ENCODE results near the gene PSME3. TPM values are rescaled to one million over a fixed set of nuclear protein-coding genes. Genes with fewer than 3 reads are reported as not detected.
A peak's percentile ranks its signal among the peaks of the same experiment; 100 is the strongest.

Gene PSME3, protein sequence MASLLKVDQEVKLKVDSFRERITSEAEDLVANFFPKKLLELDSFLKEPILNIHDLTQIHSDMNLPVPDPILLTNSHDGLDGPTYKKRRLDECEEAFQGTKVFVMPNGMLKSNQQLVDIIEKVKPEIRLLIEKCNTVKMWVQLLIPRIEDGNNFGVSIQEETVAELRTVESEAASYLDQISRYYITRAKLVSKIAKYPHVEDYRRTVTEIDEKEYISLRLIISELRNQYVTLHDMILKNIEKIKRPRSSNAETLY
- total RNA-seq (10 to 100 TPM; 25.0 to 46.7 TPM), polyA plus RNA-seq (10 to 100 TPM; 33.0 to 55.3 TPM)

DNA sequence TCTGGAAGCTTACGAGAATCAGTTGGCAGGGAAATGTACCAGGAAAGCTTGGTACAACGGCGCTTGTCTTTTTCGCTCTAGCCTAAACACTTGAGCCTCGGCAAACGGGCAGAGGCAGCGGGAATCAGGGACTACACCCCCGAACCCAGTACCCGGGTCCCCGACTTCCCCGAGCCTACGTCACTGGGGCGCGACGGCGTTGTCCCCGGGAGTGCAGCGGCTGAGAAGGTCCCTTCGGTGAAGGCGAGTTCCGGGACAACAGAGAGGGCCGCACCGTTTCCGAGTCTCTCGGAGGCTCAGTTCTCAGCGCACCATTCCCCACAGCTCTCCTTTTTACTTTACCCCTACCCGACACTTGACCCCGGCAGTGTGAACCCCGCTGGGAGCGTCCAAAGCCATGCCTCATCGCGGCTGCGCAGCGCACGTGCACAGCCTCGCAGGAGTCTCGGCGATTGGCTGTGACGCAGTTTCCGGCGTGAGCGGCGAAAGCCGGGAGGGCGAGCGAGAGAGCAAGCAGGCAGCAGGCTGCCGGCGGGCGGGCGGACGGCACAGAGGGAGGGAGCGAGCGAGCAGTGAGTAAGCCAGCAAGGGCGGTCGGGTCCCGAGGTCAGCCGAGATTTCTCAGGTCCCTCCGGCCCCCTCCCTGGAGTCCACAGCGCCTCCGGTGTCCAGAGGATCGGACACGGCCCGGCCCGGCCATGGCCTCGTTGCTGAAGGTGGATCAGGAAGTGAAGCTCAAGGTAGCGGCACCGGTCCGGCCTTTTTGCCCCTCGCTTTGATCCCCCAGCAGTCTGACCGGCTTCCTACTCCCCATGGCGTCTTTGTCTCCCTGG lies at the start of gene PSME3:
Gene PSME3, plus strand, starts transcription at position 464 of the 833 bp plus-strand sequence. Its CDS starts 235 bp downstream, at position 699.
- under 1% methylated on average over 71 of the region's 71 CpGs for WGBS
- peak; percentile 90 for DNase-seq (ENCODE audit: low spot score)
- Histone ChIP-seq H3K4me1 (ENCODE audit: control insufficient read depth in 4 of 4, insufficient read depth in 4 of 4, low read length in 3 of 4) (peaks cover 2 to 32% (median 24%) of the 10 kb centered on the region in 4 donors), H3K27ac (ENCODE audit: low read depth in 1 of 2, low read length in 2 of 2) (peak within 1 kb of the TSS; percentile 87 to 95), H3K9ac (ENCODE audit: low read depth in 1 of 2, low read length in 2 of 2) (peak within 1 kb of the TSS; percentile 94 to 98), H3K36me3 (ENCODE audit: control insufficient read depth in 4 of 4, insufficient read depth in 3 of 4, low read depth in 1 of 4, low read length in 3 of 4) (peaks cover 4 to 15% (median 10%) of the 10 kb centered on the region in 4 donors), H3K9me3 (ENCODE audit: control insufficient read depth in 4 of 4, low read length in 3 of 4) (no peaks in the 10 kb centered on the region), H3K27me3 (ENCODE audit: control insufficient read depth in 4 of 4, insufficient read depth in 4 of 4, low read length in 3 of 4) (no peaks in the 10 kb centered on the region), H3K4me3 (ENCODE audit: low read depth in 1 of 3, low read length in 3 of 3) (peak within 1 kb of the TSS; percentile 76 to 98 (median 94))
- TF ChIP-seq, protein P1, sequence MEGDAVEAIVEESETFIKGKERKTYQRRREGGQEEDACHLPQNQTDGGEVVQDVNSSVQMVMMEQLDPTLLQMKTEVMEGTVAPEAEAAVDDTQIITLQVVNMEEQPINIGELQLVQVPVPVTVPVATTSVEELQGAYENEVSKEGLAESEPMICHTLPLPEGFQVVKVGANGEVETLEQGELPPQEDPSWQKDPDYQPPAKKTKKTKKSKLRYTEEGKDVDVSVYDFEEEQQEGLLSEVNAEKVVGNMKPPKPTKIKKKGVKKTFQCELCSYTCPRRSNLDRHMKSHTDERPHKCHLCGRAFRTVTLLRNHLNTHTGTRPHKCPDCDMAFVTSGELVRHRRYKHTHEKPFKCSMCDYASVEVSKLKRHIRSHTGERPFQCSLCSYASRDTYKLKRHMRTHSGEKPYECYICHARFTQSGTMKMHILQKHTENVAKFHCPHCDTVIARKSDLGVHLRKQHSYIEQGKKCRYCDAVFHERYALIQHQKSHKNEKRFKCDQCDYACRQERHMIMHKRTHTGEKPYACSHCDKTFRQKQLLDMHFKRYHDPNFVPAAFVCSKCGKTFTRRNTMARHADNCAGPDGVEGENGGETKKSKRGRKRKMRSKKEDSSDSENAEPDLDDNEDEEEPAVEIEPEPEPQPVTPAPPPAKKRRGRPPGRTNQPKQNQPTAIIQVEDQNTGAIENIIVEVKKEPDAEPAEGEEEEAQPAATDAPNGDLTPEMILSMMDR (IDR thresholded peaks at IDR 0.05; ENCODE audit: low read depth, low read length, missing input control) = no peak
- peak; percentile 77 for TF ChIP-seq YY1 (IDR thresholded peaks at IDR 0.05)
- TF ChIP-seq, protein P2, sequence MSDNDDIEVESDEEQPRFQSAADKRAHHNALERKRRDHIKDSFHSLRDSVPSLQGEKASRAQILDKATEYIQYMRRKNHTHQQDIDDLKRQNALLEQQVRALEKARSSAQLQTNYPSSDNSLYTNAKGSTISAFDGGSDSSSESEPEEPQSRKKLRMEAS (IDR thresholded peaks at IDR 0.05) = peak; percentile 99
- peak; percentile 32 for TF ChIP-seq SP1 (IDR thresholded peaks at IDR 0.05)
- TF ChIP-seq RXRA (IDR thresholded peaks at IDR 0.05) = peak in 1 of 2 donors; percentile 67
- peak; percentile 81 to 94 for TF ChIP-seq GABPA (IDR thresholded peaks at IDR 0.05 in 1 of 2, conservative IDR thresholded peaks at IDR 0.05 in 1 of 2)
- TF ChIP-seq, protein P3, sequence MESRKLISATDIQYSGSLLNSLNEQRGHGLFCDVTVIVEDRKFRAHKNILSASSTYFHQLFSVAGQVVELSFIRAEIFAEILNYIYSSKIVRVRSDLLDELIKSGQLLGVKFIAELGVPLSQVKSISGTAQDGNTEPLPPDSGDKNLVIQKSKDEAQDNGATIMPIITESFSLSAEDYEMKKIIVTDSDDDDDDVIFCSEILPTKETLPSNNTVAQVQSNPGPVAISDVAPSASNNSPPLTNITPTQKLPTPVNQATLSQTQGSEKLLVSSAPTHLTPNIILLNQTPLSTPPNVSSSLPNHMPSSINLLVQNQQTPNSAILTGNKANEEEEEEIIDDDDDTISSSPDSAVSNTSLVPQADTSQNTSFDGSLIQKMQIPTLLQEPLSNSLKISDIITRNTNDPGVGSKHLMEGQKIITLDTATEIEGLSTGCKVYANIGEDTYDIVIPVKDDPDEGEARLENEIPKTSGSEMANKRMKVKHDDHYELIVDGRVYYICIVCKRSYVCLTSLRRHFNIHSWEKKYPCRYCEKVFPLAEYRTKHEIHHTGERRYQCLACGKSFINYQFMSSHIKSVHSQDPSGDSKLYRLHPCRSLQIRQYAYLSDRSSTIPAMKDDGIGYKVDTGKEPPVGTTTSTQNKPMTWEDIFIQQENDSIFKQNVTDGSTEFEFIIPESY (IDR thresholded peaks at IDR 0.05) = no peak
- TF ChIP-seq HNF4A (conservative IDR thresholded peaks at IDR 0.05) = peak in 1 of 2 donors; percentile 27
- TF ChIP-seq NR2F2 (IDR thresholded peaks at IDR 0.05) = peak; percentile 70

DNA sequence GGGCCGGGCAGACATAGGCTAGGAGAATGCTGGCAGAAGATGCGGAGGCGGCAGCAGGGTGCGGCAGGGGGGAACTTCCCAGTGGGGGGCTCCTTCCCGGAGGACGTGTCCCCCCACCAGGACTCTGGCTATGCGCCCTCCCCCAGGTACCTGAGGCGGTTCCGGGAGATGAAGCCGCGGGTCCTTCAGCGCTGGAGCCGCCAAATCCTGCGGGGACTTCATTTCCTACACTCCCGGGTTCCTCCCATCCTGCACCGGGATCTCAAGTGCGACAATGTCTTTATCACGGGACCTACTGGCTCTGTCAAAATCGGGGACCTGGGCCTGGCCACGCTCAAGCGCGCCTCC lies 49.4 kb upstream of the PSME3 start:
- Histone ChIP-seq H3K4me3 (ENCODE audit: low read depth in 1 of 3, low read length in 3 of 3) (no peak overlapping the region), H3K9me3 (ENCODE audit: control insufficient read depth in 4 of 4, low read length in 3 of 4) (no peaks in the 10 kb centered on the region), H3K4me1 (ENCODE audit: control insufficient read depth in 4 of 4, insufficient read depth in 4 of 4, low read length in 3 of 4) (peaks cover 4 to 16% (median 10%) of the 10 kb centered on the region in 4 donors), H3K9ac (ENCODE audit: low read depth in 1 of 2, low read length in 2 of 2) (no peak overlapping the region), H3K36me3 (ENCODE audit: control insufficient read depth in 4 of 4, insufficient read depth in 3 of 4, low read depth in 1 of 4, low read length in 3 of 4) (peaks cover 0 to 9% (median 5%) of the 10 kb centered on the region in 4 donors), H3K27ac (ENCODE audit: low read depth in 1 of 2, low read length in 2 of 2) (no peak overlapping the region), H3K27me3 (ENCODE audit: control insufficient read depth in 4 of 4, insufficient read depth in 4 of 4, low read length in 3 of 4) (peaks cover 0 to 6% (median 0%) of the 10 kb centered on the region in 4 donors)
- DNase-seq (ENCODE audit: low spot score) = no peak
- WGBS = 57% methylated on average over 22 of the region's 22 CpGs
- no peak for TF ChIP-seq TAF1 (conservative IDR thresholded peaks at IDR 0.05)
- no peak for TF ChIP-seq HNF4A (conservative IDR thresholded peaks at IDR 0.05)
- TF ChIP-seq SP1 (IDR thresholded peaks at IDR 0.05) = no peak
- TF ChIP-seq JUND (IDR thresholded peaks at IDR 0.05) = no peak
- TF ChIP-seq, protein P4, sequence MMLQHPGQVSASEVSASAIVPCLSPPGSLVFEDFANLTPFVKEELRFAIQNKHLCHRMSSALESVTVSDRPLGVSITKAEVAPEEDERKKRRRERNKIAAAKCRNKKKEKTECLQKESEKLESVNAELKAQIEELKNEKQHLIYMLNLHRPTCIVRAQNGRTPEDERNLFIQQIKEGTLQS (IDR thresholded peaks at IDR 0.05) = no peak
- no peak for TF ChIP-seq RAD21 (IDR thresholded peaks at IDR 0.05)
- TF ChIP-seq EGR1 (IDR thresholded peaks at IDR 0.05; ENCODE audit: low read depth in 2 of 2) = no peak
- TF ChIP-seq RXRA (IDR thresholded peaks at IDR 0.05) = no peak
- TF ChIP-seq YY1 (IDR thresholded peaks at IDR 0.05) = no peak
- TF ChIP-seq, protein P5, sequence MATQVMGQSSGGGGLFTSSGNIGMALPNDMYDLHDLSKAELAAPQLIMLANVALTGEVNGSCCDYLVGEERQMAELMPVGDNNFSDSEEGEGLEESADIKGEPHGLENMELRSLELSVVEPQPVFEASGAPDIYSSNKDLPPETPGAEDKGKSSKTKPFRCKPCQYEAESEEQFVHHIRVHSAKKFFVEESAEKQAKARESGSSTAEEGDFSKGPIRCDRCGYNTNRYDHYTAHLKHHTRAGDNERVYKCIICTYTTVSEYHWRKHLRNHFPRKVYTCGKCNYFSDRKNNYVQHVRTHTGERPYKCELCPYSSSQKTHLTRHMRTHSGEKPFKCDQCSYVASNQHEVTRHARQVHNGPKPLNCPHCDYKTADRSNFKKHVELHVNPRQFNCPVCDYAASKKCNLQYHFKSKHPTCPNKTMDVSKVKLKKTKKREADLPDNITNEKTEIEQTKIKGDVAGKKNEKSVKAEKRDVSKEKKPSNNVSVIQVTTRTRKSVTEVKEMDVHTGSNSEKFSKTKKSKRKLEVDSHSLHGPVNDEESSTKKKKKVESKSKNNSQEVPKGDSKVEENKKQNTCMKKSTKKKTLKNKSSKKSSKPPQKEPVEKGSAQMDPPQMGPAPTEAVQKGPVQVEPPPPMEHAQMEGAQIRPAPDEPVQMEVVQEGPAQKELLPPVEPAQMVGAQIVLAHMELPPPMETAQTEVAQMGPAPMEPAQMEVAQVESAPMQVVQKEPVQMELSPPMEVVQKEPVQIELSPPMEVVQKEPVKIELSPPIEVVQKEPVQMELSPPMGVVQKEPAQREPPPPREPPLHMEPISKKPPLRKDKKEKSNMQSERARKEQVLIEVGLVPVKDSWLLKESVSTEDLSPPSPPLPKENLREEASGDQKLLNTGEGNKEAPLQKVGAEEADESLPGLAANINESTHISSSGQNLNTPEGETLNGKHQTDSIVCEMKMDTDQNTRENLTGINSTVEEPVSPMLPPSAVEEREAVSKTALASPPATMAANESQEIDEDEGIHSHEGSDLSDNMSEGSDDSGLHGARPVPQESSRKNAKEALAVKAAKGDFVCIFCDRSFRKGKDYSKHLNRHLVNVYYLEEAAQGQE (IDR thresholded peaks at IDR 0.05) = no peak
- TF ChIP-seq NR2F2 (IDR thresholded peaks at IDR 0.05) = no peak
- TF ChIP-seq FOXA2 (IDR thresholded peaks at IDR 0.05) = no peak
- TF ChIP-seq, protein P1 (IDR thresholded peaks at IDR 0.05; ENCODE audit: low read depth, low read length, missing input control) = no peak
- TF ChIP-seq, protein P3 (IDR thresholded peaks at IDR 0.05) = no peak

All from liver (tissue), 9 donors.